ENCODE results near the gene SMAD6. TPM values are rescaled to one million over a fixed set of nuclear protein-coding genes. Genes with fewer than 3 reads are reported as not detected.
A peak's percentile ranks its signal among the peaks of the same experiment; 100 is the strongest.

SMAD6 gene
- total RNA-seq, 2 experiments from 2014 or later = 0.25 to 0.41 TPM

GRCh38 chr15:66703540-66703941 lies 1.5 kb downstream of the SMAD6 start:
- Mint-ChIP-seq H3K9me3 (no peaks in the 10 kb centered on the region), H3K27me3 (peaks cover 21% of the 10 kb centered on the region), H3K4me1 (ENCODE audit: low read depth) (peaks cover 11% of the 10 kb centered on the region), H3K4me3 (no peak overlapping the region), H3K27ac (no peak overlapping the region), H3K36me3 (ENCODE audit: low read depth) (no peaks in the 10 kb centered on the region)
- ChIA-PET POLR2A (interaction anchor here (1.0 to 1.1 kb wide), 2 partner anchors 18 to 19 kb away, joined by 3 to 4 read pairs; no protein-coding TSS in a partner anchor), CTCF (interaction anchor here (1.4 to 3.8 kb wide), 4 partner anchors 12 to 148 kb away, joined by 3 to 15 read pairs (median 6); no protein-coding TSS in a partner anchor)
- TF ChIP-seq CTCF (IDR thresholded peaks at IDR 0.05) = no peak
- DNase-seq (peak; percentile 31), ATAC-seq (no peak)
- intact Hi-C loops (cut with micrococcal nuclease) = no loop called here

GRCh38 chr15:66704019-66704802 lies 2.2 kb downstream of the SMAD6 start:
- H3K4me3 Mint-ChIP-seq = peak overlapping the region; percentile 51
- intact Hi-C loops (cut with micrococcal nuclease) = no loop called here
- peaks cover 21% of the 10 kb centered on the region for H3K27me3 Mint-ChIP-seq
- no peak for DNase-seq
- ATAC-seq = no peak
- no peaks in the 10 kb centered on the region for H3K36me3 Mint-ChIP-seq (ENCODE audit: low read depth)
- TF ChIP-seq CTCF (IDR thresholded peaks at IDR 0.05) = no peak
- peaks cover 11% of the 10 kb centered on the region for H3K4me1 Mint-ChIP-seq (ENCODE audit: low read depth)
- H3K27ac Mint-ChIP-seq = no peak overlapping the region
- ChIA-PET CTCF (interaction anchor here (0.8 to 3.8 kb wide), 5 partner anchors 11 to 147 kb away, joined by 3 to 15 read pairs (median 5); no protein-coding TSS in a partner anchor), POLR2A (interaction anchor here (0.6 to 1.1 kb wide), 4 partner anchors 10 to 23 kb away, joined by 3 to 4 read pairs (median 4); no protein-coding TSS in a partner anchor)
- H3K9me3 Mint-ChIP-seq = no peaks in the 10 kb centered on the region

GRCh38 chr15:66704803-66705153 lies 2.7 kb downstream of the SMAD6 start:
- no peak for TF ChIP-seq CTCF (IDR thresholded peaks at IDR 0.05)
- Mint-ChIP-seq H3K4me1 (ENCODE audit: low read depth) (peaks cover 11% of the 10 kb centered on the region), H3K9me3 (no peaks in the 10 kb centered on the region), H3K36me3 (ENCODE audit: low read depth) (no peaks in the 10 kb centered on the region), H3K4me3 (no peak overlapping the region), H3K27me3 (peaks cover 21% of the 10 kb centered on the region), H3K27ac (no peak overlapping the region)
- POLR2A ChIA-PET = interaction anchor here (0.6 to 1.0 kb wide), 3 partner anchors 10 to 53 kb away, joined by 3 to 4 read pairs (median 3); no protein-coding TSS in a partner anchor
- intact Hi-C loops (cut with micrococcal nuclease) = no loop called here
- no peak for DNase-seq
- ATAC-seq = no peak
- CTCF ChIA-PET = interaction anchor here (0.8 to 3.8 kb wide), 6 partner anchors 11 to 147 kb away, joined by 3 to 15 read pairs (median 4); no protein-coding TSS in a partner anchor

- no peak overlapping the region for H3K27ac Mint-ChIP-seq
- POLR2A ChIA-PET = interaction anchor here (0.6 to 1.0 kb wide), 2 partner anchors 9 to 54 kb away, joined by 3 to 4 read pairs; no protein-coding TSS in a partner anchor
- intact Hi-C loops (cut with micrococcal nuclease) = no loop called here
Observed at GRCh38 chr15:66705277-66706146, 3.5 kb downstream of the SMAD6 start.

More at GRCh38 chr15:66705277-66706146, 3.5 kb downstream of the SMAD6 start:
- H3K36me3 Mint-ChIP-seq (ENCODE audit: low read depth) = no peaks in the 10 kb centered on the region
- CTCF ChIA-PET = interaction anchor here (0.6 to 3.8 kb wide), 6 partner anchors 12 to 1519 kb away, joined by 3 to 15 read pairs (median 6); no protein-coding TSS in a partner anchor
- H3K9me3 Mint-ChIP-seq = no peaks in the 10 kb centered on the region
- H3K4me3 Mint-ChIP-seq = no peak overlapping the region
- peaks cover 21% of the 10 kb centered on the region for H3K27me3 Mint-ChIP-seq
- DNase-seq (no peak), ATAC-seq (no peak)
- TF ChIP-seq CTCF (IDR thresholded peaks at IDR 0.05) = no peak
- H3K4me1 Mint-ChIP-seq (ENCODE audit: low read depth) = peaks cover 7% of the 10 kb centered on the region

Measured in activated CD8-positive, alpha-beta T cell treated with anti-CD3 and anti-CD28 coated beads for 36 hours (primary cell).